Skeletal muscle tissue (tissue), 4 donors: ENCODE data around the gene EEA1. TPM values are rescaled to one million over a fixed set of nuclear protein-coding genes. Genes with fewer than 3 reads are reported as not detected.
"Not testable (repeated sequence)": the region's sequence is repeated elsewhere in the genome, so short reads cannot be mapped to it uniquely, and the experiment has no call there.

Experiments
- H3K27ac ChIP-seq: one replicate; pipeline ENCODE4 v1.7.0; 2013; ENCODE audit warnings: mild to moderate bottlenecking, low read depth, low read length, inconsistent platforms
- H3K27me3 ChIP-seq, 3 donors: one replicate each; pipeline ENCODE4 v1.7.0; 2013; ENCODE audit warnings: low read length in 3 of 3; ENCODE audit not compliant: control insufficient read depth in 3 of 3, insufficient read depth in 3 of 3
- H3K36me3 ChIP-seq, 3 donors: one replicate each; pipeline ENCODE4 v1.7.0; 2013; ENCODE audit warnings: low read length in 3 of 3; ENCODE audit not compliant: control insufficient read depth in 3 of 3, insufficient read depth in 3 of 3
- H3K4me1 ChIP-seq, 3 donors: one replicate each; pipeline ENCODE4 v1.7.0; 2013; ENCODE audit warnings: low read length in 3 of 3, mild to moderate bottlenecking in 3 of 3; ENCODE audit not compliant: control insufficient read depth in 3 of 3, insufficient read depth in 3 of 3
- H3K4me3 ChIP-seq, 3 donors: one replicate each; pipeline ENCODE4 v1.7.0; 2013; ENCODE audit warnings: low read length in 3 of 3
- H3K9ac ChIP-seq, 3 donors: one replicate each; pipeline ENCODE4 v1.7.0; 2013; ENCODE audit warnings: low read length in 3 of 3, mild to moderate bottlenecking in 3 of 3, moderate library complexity in 2 of 3, low read depth in 1 of 3
- H3K9me3 ChIP-seq, 3 donors: one replicate each; pipeline ENCODE4 v1.7.0; 2013; ENCODE audit warnings: low read length in 3 of 3; ENCODE audit not compliant: control insufficient read depth in 3 of 3
- total RNA-seq: library from RNA; depleted of rRNA; stranded (reverse); fragments of >200 nt; gene quantifications from one replicate; pipeline ENCODE4 v1.2.3, GENCODE V29; 2014
- donor health status: Osteomylitis.

The EEA1 gene
- total RNA-seq = 9.4 TPM

DNA sequence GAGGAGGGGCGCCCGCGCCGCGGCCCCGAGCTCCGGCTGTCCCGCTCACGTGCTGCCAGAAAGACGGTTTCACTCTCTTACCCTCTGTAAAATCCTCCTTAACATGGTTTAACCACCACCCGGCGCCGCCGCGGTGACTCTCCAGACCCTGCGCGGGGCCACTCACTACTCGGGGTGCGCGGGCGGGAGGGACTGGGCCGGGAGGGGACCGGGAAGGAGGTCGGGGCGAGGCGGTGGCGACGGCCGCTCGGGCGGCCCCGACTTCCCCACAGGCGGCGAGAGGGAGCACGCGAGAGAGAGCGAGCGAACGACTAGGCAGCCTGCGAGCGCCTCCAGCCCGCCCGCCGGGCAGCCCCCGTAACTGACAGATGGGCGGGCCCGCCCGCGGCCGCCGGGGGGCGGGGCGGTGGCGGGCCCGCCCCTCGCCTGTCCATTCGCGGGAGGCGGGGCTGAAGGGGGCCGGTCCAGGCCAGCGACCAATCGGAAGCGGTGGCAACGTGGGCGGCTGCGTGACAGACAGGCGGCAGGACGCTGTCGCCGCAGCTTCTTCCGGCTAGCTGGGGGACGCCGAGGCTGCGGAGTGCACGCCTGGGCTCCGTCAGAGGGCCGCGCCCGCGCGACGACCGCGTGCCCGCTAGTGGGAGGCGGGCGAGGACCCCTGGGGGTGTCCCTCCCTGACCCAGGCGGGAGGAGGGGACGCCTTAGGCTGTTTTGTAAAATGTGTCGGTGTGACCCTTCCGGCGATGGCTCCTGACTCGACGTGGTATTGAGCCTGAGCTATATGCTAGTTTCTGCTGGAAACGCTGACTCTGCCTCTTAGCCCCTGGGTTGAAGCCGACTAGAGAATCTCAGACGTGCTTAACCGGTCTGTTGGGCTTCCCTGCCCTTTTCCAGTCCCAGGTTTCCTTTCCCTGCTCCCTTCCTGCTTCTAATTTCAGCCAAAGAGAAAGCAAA, at the start of gene EEA1:
Gene EEA1 (minus strand): TSS at position 334 of the 954 bp plus-strand sequence. CDS start 229 bp downstream, at position 105.
- H3K4me1 ChIP-seq = peaks cover 15 to 23% (median 23%) of the 10 kb centered on the region in 3 donors
- H3K36me3 ChIP-seq = no peaks in the 10 kb centered on the region
- no peaks in the 10 kb centered on the region for H3K9me3 ChIP-seq
- H3K4me3 ChIP-seq = peak within 1 kb of the TSS; percentile 80 to 91 (median 88)
- H3K27ac ChIP-seq = peak within 1 kb of the TSS; percentile 98
- H3K27me3 ChIP-seq = no peaks in the 10 kb centered on the region
- H3K9ac ChIP-seq = peak within 1 kb of the TSS; percentile 93 to 97 (median 95)

DNA sequence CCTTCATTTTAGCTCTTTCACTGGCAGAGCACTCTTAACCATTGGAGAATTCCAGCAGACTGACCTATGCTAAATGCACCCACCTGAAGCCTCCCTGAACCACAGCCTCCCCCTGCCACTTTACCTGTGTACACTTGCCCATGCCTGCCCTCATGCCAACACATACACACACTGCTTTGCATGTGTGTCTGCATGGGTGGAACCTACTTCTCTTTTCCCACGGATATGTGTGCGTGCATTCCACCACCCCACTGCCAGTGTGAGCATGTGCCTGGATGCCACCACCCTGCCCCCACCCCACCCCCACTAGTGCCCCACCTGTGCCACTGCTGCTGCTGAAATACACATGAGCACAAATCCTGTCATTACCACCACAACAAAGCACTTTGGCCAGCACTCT, 49.5 kb upstream of the EEA1 start:
- no peaks in the 10 kb centered on the region for H3K36me3 ChIP-seq
- no peak overlapping the region for H3K27ac ChIP-seq
- H3K4me1 ChIP-seq = peaks cover 3 to 13% (median 8%) of the 10 kb centered on the region in 3 donors
- no peak overlapping the region for H3K4me3 ChIP-seq
- no peak overlapping the region for H3K9ac ChIP-seq
- H3K9me3 ChIP-seq = peaks cover 0 to 2% (median 0%) of the 10 kb centered on the region in 3 donors
- H3K27me3 ChIP-seq = no peaks in the 10 kb centered on the region

DNA sequence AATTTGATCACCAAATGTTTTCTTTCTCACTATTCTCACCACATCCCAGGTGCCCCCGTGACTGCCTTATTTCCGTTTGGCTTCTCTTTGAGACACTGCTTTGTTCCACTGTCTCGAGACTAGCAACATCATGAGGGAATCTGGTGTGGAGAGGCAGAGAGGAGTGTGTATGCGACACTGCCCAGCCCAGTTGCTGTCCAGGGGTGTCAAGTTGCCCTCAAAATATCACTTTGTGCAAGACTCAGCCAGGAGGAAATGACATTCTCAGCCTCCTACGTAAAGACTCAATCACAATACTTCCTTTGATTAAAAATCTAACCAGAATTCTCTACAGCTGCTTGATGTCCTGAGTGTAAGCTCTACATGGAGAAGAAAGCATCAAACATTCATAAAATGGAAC, 48.2 kb upstream of the EEA1 start:
- no peaks in the 10 kb centered on the region for H3K9me3 ChIP-seq
- peak overlapping the region; percentile 11 to 66 (median 58) for H3K4me3 ChIP-seq
- peak overlapping the region; percentile 57 for H3K27ac ChIP-seq
- no peaks in the 10 kb centered on the region for H3K27me3 ChIP-seq
- peaks cover 3 to 13% (median 8%) of the 10 kb centered on the region in 3 donors for H3K4me1 ChIP-seq
- H3K9ac ChIP-seq = peak overlapping the region; percentile 33 to 43 (median 40)
- H3K36me3 ChIP-seq = no peaks in the 10 kb centered on the region

DNA sequence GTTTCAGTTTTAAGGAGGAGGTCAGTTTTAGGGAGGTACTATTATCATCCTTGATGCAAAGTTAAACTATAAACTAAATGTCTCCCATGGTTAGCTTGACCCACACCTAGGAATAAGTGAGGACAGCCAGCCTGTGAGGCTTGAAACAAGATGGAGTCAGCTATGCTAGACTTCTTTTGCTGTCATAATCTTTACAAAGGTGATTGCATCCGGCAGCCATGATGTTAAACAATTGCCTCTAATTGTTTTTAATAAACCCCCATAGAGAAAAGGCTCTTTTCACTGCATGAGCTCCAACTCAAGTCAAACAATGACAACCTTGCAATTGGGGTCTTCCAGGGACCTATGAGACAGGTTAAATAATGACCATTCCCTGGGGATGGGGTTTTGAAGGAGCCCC, 45.7 kb upstream of the EEA1 start:
- H3K27me3 ChIP-seq = no peaks in the 10 kb centered on the region
- no peak overlapping the region for H3K9ac ChIP-seq
- no peak overlapping the region for H3K4me3 ChIP-seq
- no peaks in the 10 kb centered on the region for H3K9me3 ChIP-seq
- H3K4me1 ChIP-seq = peaks cover 3 to 13% (median 8%) of the 10 kb centered on the region in 3 donors
- no peaks in the 10 kb centered on the region for H3K36me3 ChIP-seq
- no peak overlapping the region for H3K27ac ChIP-seq

DNA sequence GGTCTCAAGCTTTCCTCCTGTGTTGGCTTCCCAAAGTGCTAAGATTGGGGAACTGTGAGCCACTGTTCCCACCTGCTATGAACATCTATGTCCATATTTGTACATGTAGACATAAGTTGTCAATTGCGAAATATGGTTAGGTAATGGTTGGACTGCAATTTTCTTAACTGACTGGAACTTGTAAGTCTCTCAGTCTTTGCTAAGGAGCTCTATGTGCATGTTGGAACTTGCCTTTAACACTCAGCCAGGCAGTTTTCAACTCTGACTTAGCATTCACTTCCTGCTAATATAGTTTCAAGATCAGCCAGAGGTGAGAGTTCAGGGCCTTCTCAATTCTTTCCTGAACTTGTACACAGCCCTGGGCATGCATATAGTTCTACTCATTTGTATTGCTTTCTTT, 44.5 kb upstream of the EEA1 start:
- Histone ChIP-seq H3K4me1 (peaks cover 3 to 13% (median 8%) of the 10 kb centered on the region in 3 donors), H3K9ac (no peak overlapping the region), H3K27ac (no peak overlapping the region), H3K36me3 (no peaks in the 10 kb centered on the region), H3K4me3 (no peak overlapping the region), H3K27me3 (no peaks in the 10 kb centered on the region), H3K9me3 (no peaks in the 10 kb centered on the region)

- Histone ChIP-seq H3K36me3 (no peaks in the 10 kb centered on the region), H3K4me3 (no peak overlapping the region), H3K9ac (no peak overlapping the region), H3K4me1 (peaks cover 0 to under 1% (median 0%) of the 10 kb centered on the region in 3 donors), H3K9me3 (no peaks in the 10 kb centered on the region), H3K27ac (peak overlapping the region; percentile 31), H3K27me3 (no peaks in the 10 kb centered on the region)
These were observed 42.9 kb upstream of the EEA1 start for GRCh38 chr12:92971859-92972524.

- Histone ChIP-seq H3K4me1 (no peaks in the 10 kb centered on the region), H3K36me3 (no peaks in the 10 kb centered on the region), H3K9me3 (no peaks in the 10 kb centered on the region), H3K4me3 (no peak overlapping the region), H3K9ac (no peak overlapping the region), H3K27ac (no peak overlapping the region), H3K27me3 (no peaks in the 10 kb centered on the region)
These were observed 39.2 kb upstream of the EEA1 start for GRCh38 chr12:92968176-92968813.

DNA sequence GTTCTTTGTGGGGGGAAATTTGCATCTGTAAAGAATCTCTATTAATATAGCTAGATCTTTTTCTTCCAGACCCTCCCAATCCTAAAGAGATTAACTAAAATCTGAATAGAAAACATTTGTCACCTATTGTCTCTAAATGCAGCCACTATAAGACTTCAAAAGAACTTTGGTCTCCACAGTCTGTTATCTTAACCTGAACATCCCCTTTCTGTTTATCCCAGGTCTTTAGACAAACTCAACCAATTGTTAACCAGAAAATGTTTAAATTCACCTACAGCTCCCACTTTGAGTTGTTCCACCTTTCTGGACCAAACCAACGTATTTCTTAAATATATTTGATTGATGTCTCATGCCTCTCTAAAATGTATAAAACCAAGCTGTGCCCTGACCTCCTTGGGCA, 35.3 kb upstream of the EEA1 start:
- H3K9ac ChIP-seq, H3K4me1 ChIP-seq, H3K27me3 ChIP-seq, H3K36me3 ChIP-seq, H3K9me3 ChIP-seq, H3K27ac ChIP-seq, H3K4me3 ChIP-seq: not testable (repeated sequence)

- H3K9ac ChIP-seq = no peak overlapping the region
- H3K36me3 ChIP-seq = no peaks in the 10 kb centered on the region
- H3K4me3 ChIP-seq = no peak overlapping the region
- no peaks in the 10 kb centered on the region for H3K27me3 ChIP-seq
- H3K9me3 ChIP-seq = no peaks in the 10 kb centered on the region
- no peaks in the 10 kb centered on the region for H3K4me1 ChIP-seq
- no peak overlapping the region for H3K27ac ChIP-seq
These were observed 32.9 kb upstream of the EEA1 start for GRCh38 chr12:92961949-92962348.
